Measurements from ENCODE around the gene DDX47.
"Not testable (repeated sequence)": the region's sequence is repeated elsewhere in the genome, so short reads cannot be mapped to it uniquely, and the experiment has no call there.

DDX47 gene

DNA sequence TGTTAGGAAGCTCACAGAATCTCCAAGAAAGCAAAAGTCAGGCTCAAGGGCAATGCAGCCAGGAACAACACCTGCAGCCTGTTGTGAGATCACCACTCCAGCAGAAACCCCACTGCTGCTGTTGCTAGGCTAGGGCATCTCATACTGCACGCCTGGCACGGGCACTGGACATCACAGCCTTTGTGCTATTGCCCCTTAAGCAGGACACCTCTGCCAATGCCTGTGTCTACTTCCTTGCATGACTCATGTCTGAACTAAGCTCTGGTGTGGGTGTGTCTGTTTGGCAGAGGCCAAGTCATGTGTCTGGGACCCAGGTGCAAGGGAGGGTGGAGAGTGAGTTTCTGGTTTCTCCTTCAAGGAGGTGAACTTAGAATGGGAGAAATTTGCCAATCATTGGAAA lies 10.0 kb upstream of the DDX47 start:
- peak; percentile 74 to 88 for DNase-seq (ENCODE audit: low read depth in 2 of 2)
- no peak overlapping the region for H3K4me3 ChIP-seq (replicated peaks in 1 of 2; ENCODE audit: low read depth in 2 of 2, low read length in 2 of 2)
- TF ChIP-seq CTCF (IDR thresholded peaks at IDR 0.05; ENCODE audit: low read depth, low read length): no peak

DNA sequence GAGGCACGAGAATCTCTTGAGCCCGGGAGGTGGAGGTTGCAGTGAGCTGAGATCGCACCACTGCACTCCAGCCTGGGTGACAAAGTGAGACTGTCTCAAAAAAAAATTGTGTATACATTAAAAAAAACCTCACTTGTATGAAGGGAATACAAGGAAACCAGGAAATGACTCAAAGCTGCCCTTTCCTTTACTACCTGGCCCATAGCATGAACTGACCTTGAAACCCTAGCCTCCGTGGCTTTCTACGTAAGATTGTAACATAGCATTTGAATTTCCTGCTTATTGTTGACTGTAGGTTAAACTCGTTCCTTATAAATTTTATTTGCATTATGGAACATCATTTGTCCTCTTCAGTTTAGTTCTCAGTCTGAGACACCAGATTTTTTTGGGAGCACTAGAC lies 9.1 kb upstream of the DDX47 start:
- H3K4me3 ChIP-seq (replicated peaks in 1 of 2; ENCODE audit: low read depth in 2 of 2, low read length in 2 of 2): no peak overlapping the region
- peak in 1 of 2 donors; percentile 60 for DNase-seq (ENCODE audit: low read depth in 2 of 2)
- TF ChIP-seq CTCF (IDR thresholded peaks at IDR 0.05; ENCODE audit: low read depth, low read length): no peak

DNA sequence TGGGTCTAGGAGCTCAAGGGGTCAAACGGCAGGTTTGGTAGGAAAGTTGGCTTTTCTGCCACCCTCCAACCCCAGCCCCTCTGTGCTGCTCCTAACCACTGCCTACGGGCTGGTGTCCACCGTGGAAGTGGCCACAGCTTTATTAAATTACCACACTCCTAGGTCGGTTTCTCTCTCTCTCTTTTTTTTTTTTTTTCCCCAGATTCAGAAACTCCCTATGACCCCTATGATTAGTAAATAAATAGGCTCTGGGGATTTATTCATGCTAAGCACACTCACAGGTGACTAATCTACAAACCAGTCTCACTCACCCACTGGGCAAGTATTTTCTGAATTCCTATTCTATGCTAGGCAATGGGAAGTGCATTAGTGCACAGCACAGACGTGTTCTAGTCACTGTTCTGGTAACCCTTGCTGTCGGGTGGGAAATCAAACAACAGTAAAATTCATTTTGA lies 8.7 kb upstream of the DDX47 start:
- peak; percentile 53 to 95 for DNase-seq (ENCODE audit: low read depth in 2 of 2)
- no peak for TF ChIP-seq CTCF (IDR thresholded peaks at IDR 0.05; ENCODE audit: low read depth, low read length)
- no peak overlapping the region for H3K4me3 ChIP-seq (replicated peaks in 1 of 2; ENCODE audit: low read depth in 2 of 2, low read length in 2 of 2)

- no peak for TF ChIP-seq CTCF (IDR thresholded peaks at IDR 0.05; ENCODE audit: low read depth, low read length)
- no peak overlapping the region for H3K4me3 ChIP-seq (replicated peaks in 1 of 2; ENCODE audit: low read depth in 2 of 2, low read length in 2 of 2)
- DNase-seq (ENCODE audit: low read depth in 2 of 2): no peak
These were observed 6.2 kb upstream of the DDX47 start for GRCh38 chr12:12806784-12807516.

GRCh38 chr12:12807517-12807903 lies 5.6 kb upstream of the DDX47 start:
- not testable (repeated sequence) for H3K4me3 ChIP-seq (replicated peaks in 1 of 2; ENCODE audit: low read depth in 2 of 2, low read length in 2 of 2); DNase-seq (ENCODE audit: low read depth in 2 of 2)

DNA sequence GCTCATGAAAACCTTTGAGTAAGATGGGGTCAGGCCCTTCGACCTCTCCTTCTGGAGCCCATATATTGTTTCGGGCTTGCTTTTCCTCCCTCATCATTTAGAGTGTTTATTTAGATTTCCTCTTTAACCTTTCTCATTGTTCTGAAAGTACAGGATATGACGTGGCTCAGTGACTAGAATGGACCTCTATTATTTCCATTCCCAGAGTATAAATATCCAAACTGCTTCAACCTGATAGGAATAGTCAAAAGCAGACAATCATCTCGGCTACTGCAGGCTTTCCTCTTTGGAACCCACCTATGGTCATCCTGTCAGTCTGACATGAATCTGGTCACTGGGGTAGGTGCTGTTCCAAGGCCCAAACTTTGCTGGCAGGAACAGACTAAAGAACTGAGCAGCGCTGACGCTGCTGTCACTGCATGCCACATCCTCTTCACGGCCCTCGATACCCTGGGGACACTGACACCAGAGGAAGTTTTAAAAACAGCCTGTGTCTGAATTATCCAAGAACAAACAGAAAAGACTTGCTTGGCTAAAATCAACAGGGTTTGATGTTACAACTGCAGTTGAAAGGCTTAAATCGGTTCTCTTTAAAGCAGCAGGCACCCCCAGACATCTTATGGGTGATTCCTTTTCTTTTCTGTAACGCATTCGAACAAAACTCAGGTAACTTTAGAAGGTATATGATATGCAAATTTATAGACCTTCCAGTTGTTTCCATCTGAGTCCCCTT lies 5.0 kb upstream of the DDX47 start:
- H3K4me3 ChIP-seq (replicated peaks in 1 of 2; ENCODE audit: low read depth in 2 of 2, low read length in 2 of 2): peak overlapping the region in 1 of 2 donors; percentile 26
- peak; percentile 60 to 76 for DNase-seq (ENCODE audit: low read depth in 2 of 2)
- no peak for TF ChIP-seq CTCF (IDR thresholded peaks at IDR 0.05; ENCODE audit: low read depth, low read length)

DNA sequence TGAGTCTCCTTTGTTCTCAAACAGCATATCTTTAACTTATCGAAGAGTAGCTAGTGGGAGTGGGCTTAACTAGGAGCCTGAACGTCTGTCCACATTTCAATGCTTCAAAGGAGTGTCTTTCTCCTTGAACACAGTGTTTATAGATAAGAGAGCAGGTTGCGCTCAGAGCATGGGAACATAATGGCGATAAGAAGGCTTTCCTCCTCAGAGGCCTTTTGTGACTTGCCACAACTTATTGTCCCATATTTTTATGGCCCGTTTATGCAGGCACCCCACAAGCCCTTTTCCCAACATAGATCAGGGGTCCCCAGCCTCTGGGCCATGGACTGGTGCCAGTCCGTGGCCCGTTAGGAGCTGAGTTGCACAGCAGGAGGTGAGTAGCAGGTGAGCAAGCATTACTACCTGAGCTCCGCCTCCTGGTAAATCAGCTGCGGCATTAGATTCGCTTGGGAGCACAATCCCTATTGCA lies 2.6 kb upstream of the DDX47 start:
- DNase-seq (ENCODE audit: low read depth in 2 of 2): no peak
- H3K4me3 ChIP-seq (replicated peaks in 1 of 2; ENCODE audit: low read depth in 2 of 2, low read length in 2 of 2): no peak overlapping the region
- TF ChIP-seq CTCF (IDR thresholded peaks at IDR 0.05; ENCODE audit: low read depth, low read length): no peak

All from cardiac fibroblast (primary cell).